Astrocyte (in vitro differentiated cells and primary cell): ENCODE data around the gene SREK1IP1.

Experiments used
- EZH2 ChIP-seq: IDR thresholded peaks from 2 replicates; pipeline ENCODE4 v1.6.1; 2012; ENCODE audit warnings: mild to moderate bottlenecking, low read length, inconsistent platforms; ENCODE audit not compliant: insufficient read depth
- TF ChIP-seq, protein P1 (sequence below): IDR thresholded peaks from 2 replicates; pipeline ENCODE4 v1.5.1; 2011; ENCODE audit warnings: low read depth, mild to moderate bottlenecking, inconsistent platforms, low read length, moderate library complexity; ENCODE audit not compliant: insufficient read depth

DNA sequence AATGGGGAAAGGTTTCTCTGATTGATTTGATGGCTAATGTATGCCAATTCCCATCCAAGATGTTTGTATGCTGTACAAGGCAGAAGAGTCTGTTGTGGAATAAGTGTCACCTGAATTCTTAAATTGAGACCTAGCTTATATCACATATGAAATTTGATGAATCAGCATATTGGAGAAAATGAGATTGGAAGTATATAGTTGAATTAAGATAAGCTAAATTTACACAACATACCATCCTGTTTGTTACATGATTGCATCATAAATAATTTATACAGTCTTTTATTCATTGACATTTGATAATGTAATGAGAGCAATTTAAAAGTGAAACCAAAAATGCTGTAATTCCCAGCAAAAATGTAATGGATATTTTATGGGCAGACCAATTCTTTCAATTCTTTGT, 1.4 kb upstream of the SREK1IP1 start:
- TF ChIP-seq, protein P1, sequence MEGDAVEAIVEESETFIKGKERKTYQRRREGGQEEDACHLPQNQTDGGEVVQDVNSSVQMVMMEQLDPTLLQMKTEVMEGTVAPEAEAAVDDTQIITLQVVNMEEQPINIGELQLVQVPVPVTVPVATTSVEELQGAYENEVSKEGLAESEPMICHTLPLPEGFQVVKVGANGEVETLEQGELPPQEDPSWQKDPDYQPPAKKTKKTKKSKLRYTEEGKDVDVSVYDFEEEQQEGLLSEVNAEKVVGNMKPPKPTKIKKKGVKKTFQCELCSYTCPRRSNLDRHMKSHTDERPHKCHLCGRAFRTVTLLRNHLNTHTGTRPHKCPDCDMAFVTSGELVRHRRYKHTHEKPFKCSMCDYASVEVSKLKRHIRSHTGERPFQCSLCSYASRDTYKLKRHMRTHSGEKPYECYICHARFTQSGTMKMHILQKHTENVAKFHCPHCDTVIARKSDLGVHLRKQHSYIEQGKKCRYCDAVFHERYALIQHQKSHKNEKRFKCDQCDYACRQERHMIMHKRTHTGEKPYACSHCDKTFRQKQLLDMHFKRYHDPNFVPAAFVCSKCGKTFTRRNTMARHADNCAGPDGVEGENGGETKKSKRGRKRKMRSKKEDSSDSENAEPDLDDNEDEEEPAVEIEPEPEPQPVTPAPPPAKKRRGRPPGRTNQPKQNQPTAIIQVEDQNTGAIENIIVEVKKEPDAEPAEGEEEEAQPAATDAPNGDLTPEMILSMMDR, result no peak
- TF ChIP-seq EZH2, result no peak
